ENCODE results near the gene PRKCZ.

- TF ChIP-seq, protein P1, sequence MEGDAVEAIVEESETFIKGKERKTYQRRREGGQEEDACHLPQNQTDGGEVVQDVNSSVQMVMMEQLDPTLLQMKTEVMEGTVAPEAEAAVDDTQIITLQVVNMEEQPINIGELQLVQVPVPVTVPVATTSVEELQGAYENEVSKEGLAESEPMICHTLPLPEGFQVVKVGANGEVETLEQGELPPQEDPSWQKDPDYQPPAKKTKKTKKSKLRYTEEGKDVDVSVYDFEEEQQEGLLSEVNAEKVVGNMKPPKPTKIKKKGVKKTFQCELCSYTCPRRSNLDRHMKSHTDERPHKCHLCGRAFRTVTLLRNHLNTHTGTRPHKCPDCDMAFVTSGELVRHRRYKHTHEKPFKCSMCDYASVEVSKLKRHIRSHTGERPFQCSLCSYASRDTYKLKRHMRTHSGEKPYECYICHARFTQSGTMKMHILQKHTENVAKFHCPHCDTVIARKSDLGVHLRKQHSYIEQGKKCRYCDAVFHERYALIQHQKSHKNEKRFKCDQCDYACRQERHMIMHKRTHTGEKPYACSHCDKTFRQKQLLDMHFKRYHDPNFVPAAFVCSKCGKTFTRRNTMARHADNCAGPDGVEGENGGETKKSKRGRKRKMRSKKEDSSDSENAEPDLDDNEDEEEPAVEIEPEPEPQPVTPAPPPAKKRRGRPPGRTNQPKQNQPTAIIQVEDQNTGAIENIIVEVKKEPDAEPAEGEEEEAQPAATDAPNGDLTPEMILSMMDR (conservative IDR thresholded peaks at IDR 0.05) = no peak
- TF ChIP-seq EZH2 (IDR thresholded peaks at IDR 0.05; ENCODE audit: low read depth) = no peak
Observed at GRCh38 chr1:2231532-2232254, 181.5 kb downstream of the PRKCZ start.

Measured in PC-9 (cell line).